ENCODE data around the gene NUDT14.

GRCh38 chr14:105128059-105128458, 53.1 kb downstream of the NUDT14 start:
- TF ChIP-seq CTCF (IDR thresholded peaks at IDR 0.05) (no peak), EP300 (IDR thresholded peaks at IDR 0.05) (no peak)

Measured in tibial nerve (tissue), 4 donors.